Loucy (cell line): Measurements from ENCODE around the gene PLAAT5.

Experiments used
- H2AFZ ChIP-seq: fragments of 200-600 bp; sonication (generic); 2 replicates; pipeline ENCODE4 v1.6.0; 2016; ENCODE audit warnings: antibody characterized with exemption, mild to moderate bottlenecking, low read length, moderate library complexity
- H3F3A ChIP-seq: fragments of 200-600 bp; 2 replicates; pipeline ENCODE4 v1.6.0; 2016; ENCODE audit warnings: antibody characterized with exemption, low read depth, mild to moderate bottlenecking
- H3K27me3 ChIP-seq: fragments of 200-600 bp; sonication (generic); 2 replicates; pipeline ENCODE4 v1.6.1; 2014; ENCODE audit warnings: low read length, mild to moderate bottlenecking; ENCODE audit not compliant: insufficient read depth, poor library complexity, severe bottlenecking
- H3K36me3 ChIP-seq: fragments of 200-600 bp; sonication (generic); 2 replicates; pipeline ENCODE4 v1.6.1; 2016; ENCODE audit warnings: low read length; ENCODE audit not compliant: insufficient read depth
- H3K4me1 ChIP-seq: fragments of 200-600 bp; sonication (generic); 2 replicates; pipeline ENCODE4 v1.5.1; 2014; ENCODE audit warnings: low read length, mild to moderate bottlenecking; ENCODE audit not compliant: insufficient read depth, poor library complexity, severe bottlenecking
- H3K4me2 ChIP-seq: fragments of 200-600 bp; sonication (generic); 2 replicates; pipeline ENCODE4 v1.6.0; 2014; ENCODE audit warnings: antibody characterized with exemption, low read length, low read depth, mild to moderate bottlenecking; ENCODE audit not compliant: poor library complexity, severe bottlenecking
- H3K4me3 ChIP-seq: fragments of 200-600 bp; sonication (generic); 2 replicates; pipeline ENCODE4 v1.5.1; 2014; ENCODE audit warnings: low read length, mild to moderate bottlenecking, mixed read lengths; ENCODE audit not compliant: poor library complexity, severe bottlenecking
- H3K79me2 ChIP-seq: fragments of 200-600 bp; sonication (generic); 2 replicates; pipeline ENCODE4 v1.6.1; 2014; ENCODE audit warnings: low read length; ENCODE audit not compliant: insufficient read depth
- H3K9ac ChIP-seq: fragments of 200-600 bp; sonication (generic); 2 replicates; pipeline ENCODE4 v1.6.0; 2014; ENCODE audit warnings: mild to moderate bottlenecking, low read depth, low read length, moderate library complexity; ENCODE audit not compliant: poor library complexity, severe bottlenecking
- H3K9me2 ChIP-seq: fragments of 200-600 bp; sonication (generic); replicated peaks from 2 replicates; pipeline ENCODE4 v1.6.1; 2016; ENCODE audit warnings: low read depth, low read length, mixed read lengths
- H3K9me3 ChIP-seq: fragments of 200-600 bp; sonication (generic); 2 replicates; pipeline ENCODE4 v1.6.1; 2014; ENCODE audit warnings: mild to moderate bottlenecking, antibody characterized with exemption, low read length, low read depth; ENCODE audit not compliant: insufficient read depth
- H4K20me1 ChIP-seq: fragments of 200-600 bp; sonication (generic); 2 replicates; pipeline ENCODE4 v1.6.0; 2014; ENCODE audit warnings: antibody characterized with exemption, low read length, mild to moderate bottlenecking; ENCODE audit not compliant: insufficient read depth, poor library complexity, severe bottlenecking
- CTCF ChIP-seq: fragments of 200-600 bp; sonication (generic); conservative IDR thresholded peaks from 2 replicates; pipeline ENCODE4 v1.5.1; 2014; ENCODE audit warnings: mild to moderate bottlenecking, antibody characterized with exemption, low read length
- EZH2phosphoT487 ChIP-seq: fragments of 200-600 bp; IDR thresholded peaks from 2 replicates; pipeline ENCODE4 v1.6.1; 2018; ENCODE audit warnings: antibody characterized with exemption, mild to moderate bottlenecking, moderate library complexity, borderline replicate concordance

PLAAT5 gene

DNA sequence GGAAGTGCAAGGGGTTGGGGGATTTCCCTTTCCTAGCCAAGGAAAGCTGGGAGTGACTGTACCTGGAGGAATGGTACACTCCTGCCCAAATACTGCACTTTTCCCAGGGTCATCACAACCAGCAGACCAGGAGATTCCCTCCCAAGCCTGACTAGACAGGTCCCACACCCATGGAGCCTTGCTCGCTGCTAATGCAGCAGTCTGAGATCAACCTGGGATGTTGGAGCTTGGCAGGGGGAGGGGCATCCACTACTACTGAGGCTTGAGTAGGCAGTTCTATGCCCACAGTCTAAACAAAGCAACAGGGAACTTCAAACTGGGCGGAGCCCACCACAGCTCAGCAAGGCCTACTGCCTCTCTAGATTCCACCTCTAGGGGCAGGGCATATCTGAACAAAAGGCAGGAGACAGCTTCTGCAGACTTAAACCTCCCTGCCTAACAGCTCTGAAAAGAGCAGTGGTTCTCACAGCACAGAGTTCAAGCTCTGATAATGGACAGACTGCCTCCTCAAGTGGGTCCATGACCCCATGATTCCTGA, 62.9 kb downstream of the PLAAT5 start:
- no peak overlapping the region for H2AFZ ChIP-seq
- no peak overlapping the region for H3K4me3 ChIP-seq
- H3K9me3 ChIP-seq, result no peaks in the 10 kb centered on the region; the same call in 1 of the 2 replicates
- H3K36me3 ChIP-seq, result no peaks in the 10 kb centered on the region
- H4K20me1 ChIP-seq, result no peaks in the 10 kb centered on the region
- no peaks in the 10 kb centered on the region for H3K9me2 ChIP-seq
- H3K9ac ChIP-seq, result no peak overlapping the region
- H3K79me2 ChIP-seq, result no peaks in the 10 kb centered on the region
- H3K4me1 ChIP-seq, result no peaks in the 10 kb centered on the region
- no peaks in the 10 kb centered on the region for H3K27me3 ChIP-seq
- no peak overlapping the region for H3K4me2 ChIP-seq
- TF ChIP-seq CTCF (peak; percentile 28; the same call in 1 of the 2 replicates), EZH2phosphoT487 (no peak)
- no peaks in the 10 kb centered on the region for H3F3A ChIP-seq

DNA sequence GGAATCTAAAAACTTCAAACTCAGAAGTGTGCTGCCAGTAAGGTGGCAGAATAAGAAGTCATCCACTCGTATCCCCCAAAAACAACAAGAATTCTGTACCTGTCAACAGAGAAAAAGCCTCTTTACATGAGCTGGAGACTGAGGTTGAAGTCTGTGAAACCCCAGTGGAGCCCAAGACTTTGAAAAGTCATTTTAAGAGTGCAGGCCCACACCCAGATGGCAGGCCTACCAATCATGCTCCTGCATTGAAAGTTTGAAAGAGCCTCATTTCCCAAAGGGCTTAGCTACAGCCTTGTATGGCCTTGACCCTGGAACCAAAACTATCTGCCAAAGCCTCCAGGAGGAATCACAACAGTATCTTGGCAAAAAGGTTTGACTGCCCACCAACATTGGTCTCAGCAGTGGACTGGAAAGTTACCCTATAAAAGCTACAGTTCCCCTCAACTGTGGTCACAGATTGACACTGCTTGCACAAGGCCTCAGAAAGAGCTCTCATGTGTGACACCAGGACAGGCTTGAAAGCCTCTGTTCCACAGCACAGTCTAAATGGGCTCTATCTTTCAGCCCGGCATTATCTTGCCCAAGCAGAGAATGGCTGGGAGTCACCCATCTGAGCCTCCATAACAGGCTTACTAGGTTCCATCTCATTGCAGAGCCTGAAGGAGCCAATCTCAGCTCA, 73.7 kb downstream of the PLAAT5 start:
- Histone ChIP-seq H3K4me3 (no peak overlapping the region), H3K4me1 (no peaks in the 10 kb centered on the region), H3K27me3 (no peaks in the 10 kb centered on the region), H2AFZ (no peak overlapping the region), H3K9me3 (no peaks in the 10 kb centered on the region), H3K79me2 (no peaks in the 10 kb centered on the region), H3K36me3 (no peaks in the 10 kb centered on the region), H3K9me2 (no peaks in the 10 kb centered on the region), H3K9ac (no peak overlapping the region), H4K20me1 (no peaks in the 10 kb centered on the region), H3F3A (no peaks in the 10 kb centered on the region), H3K4me2 (no peak overlapping the region)
- TF ChIP-seq CTCF (no peak), EZH2phosphoT487 (no peak)
